GM23338 (cell line): ENCODE measurements around the gene DCT.

Experiments used
- CREB1 ChIP-seq: fragments of 250-450 bp; sonication (Bioruptor Pico); IDR thresholded peaks from 2 replicates; pipeline ENCODE4 v1.5.0; 2020; ENCODE audit warnings: low read depth, mild to moderate bottlenecking, moderate library complexity
- EZH2 ChIP-seq: fragments of 200-600 bp; sonication (generic); IDR thresholded peaks from one replicate; pipeline ENCODE4 v1.8.0; 2017; ENCODE audit warnings: antibody characterized with exemption, mild to moderate bottlenecking, low read depth; ENCODE audit not compliant: unreplicated experiment
- EZH2phosphoT487 ChIP-seq: fragments of 200-600 bp; sonication (generic); IDR thresholded peaks from one replicate; pipeline ENCODE4 v1.8.1; 2018; ENCODE audit warnings: antibody characterized with exemption; ENCODE audit not compliant: unreplicated experiment
- JUNB ChIP-seq: IDR thresholded peaks from one replicate; pipeline ENCODE4 v1.6.1; 2016; ENCODE audit warnings: antibody characterized with exemption; ENCODE audit not compliant: unreplicated experiment
- NANOG ChIP-seq: IDR thresholded peaks from 2 replicates; pipeline ENCODE4 v1.6.1; 2016; ENCODE audit warnings: antibody characterized with exemption, borderline replicate concordance
- POLR2AphosphoS5 ChIP-seq: IDR thresholded peaks from 2 replicates; pipeline ENCODE4 v1.6.1; 2016; ENCODE audit warnings: antibody characterized with exemption, low read depth
- STAT1 ChIP-seq: IDR thresholded peaks from one replicate; pipeline ENCODE4 v1.6.1; 2016; ENCODE audit warnings: antibody characterized with exemption; ENCODE audit not compliant: unreplicated experiment
- ZNF114 ChIP-seq: fragments of 250-450 bp; sonication (Bioruptor Pico); IDR thresholded peaks from 2 replicates; pipeline ENCODE4 v1.5.0; 2020; ENCODE audit warnings: mild to moderate bottlenecking, moderate library complexity
- ZNF331 ChIP-seq: fragments of 250-450 bp; sonication (Bioruptor Pico); IDR thresholded peaks from 2 replicates; pipeline ENCODE4 v1.5.0; 2020; ENCODE audit warnings: low read depth, mild to moderate bottlenecking, moderate library complexity
- TF ChIP-seq, protein P1 (sequence below), 2 experiments: fragments of 200-600 bp in 1 of 2; sonication (generic) in 1 of 2; conservative IDR thresholded peaks; 2 replicates each; pipeline versions ENCODE4 v1.5.1 to v1.6.1; 2016 to 2017; ENCODE audit warnings: antibody characterized with exemption in 2 of 2, low read depth in 2 of 2, mild to moderate bottlenecking in 2 of 2, moderate library complexity in 1 of 2
- TF ChIP-seq, protein P2 (sequence below): IDR thresholded peaks from one replicate; pipeline ENCODE4 v1.6.1; 2018; ENCODE audit warnings: antibody characterized with exemption; ENCODE audit not compliant: unreplicated experiment
- TF ChIP-seq, protein P3 (sequence below): IDR thresholded peaks from 2 replicates; pipeline ENCODE4 v1.6.1; 2016; ENCODE audit warnings: antibody characterized with exemption
- TF ChIP-seq, protein P4 (sequence below): fragments of 250-450 bp; sonication (Bioruptor Pico); IDR thresholded peaks from 2 replicates; pipeline ENCODE4 v1.5.0; 2020; ENCODE audit warnings: mild to moderate bottlenecking, moderate library complexity

DNA sequence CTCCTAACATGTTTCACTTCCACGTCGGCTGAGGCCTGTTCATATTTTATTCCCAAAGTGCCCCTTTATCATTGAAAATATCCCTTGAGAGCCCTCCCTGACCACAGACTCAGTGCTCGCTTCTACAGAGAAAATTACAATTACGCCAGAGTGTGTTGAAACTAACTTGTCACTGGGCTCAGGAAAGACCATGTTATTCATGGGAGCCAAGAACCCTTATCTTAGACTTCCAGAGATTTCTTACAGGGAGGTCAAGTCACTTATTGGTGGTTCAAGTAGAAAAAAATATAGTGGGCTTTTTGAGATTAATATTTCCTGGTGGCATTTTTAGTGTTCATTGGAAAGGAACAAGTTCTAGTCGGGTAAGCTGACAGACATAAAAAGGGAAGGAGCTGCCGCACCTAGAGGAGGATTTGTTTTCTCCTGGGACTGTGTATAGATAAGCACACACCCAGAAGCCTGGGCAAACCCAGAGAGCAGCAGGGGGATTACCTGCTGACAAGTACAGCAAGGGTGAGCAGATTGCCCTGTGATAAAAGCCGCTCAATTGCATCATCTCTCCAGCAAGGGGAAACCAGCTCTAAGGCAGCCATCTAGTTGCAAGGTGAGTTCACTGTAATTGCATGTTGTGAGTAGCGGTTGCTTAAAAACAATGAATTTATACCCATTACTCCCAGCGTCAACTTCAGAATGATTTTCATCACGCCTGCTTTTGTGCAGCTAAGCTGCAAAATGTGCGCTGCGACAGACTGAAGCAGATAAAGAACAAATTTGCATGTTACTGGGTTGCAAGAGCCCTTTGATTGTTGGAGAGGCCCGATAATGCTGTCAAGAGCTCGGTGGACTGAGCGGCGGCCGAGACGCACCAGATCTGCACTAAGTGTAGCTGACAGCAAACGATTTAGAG lies 46.2 kb downstream of the DCT start:
- TF ChIP-seq, protein P1, sequence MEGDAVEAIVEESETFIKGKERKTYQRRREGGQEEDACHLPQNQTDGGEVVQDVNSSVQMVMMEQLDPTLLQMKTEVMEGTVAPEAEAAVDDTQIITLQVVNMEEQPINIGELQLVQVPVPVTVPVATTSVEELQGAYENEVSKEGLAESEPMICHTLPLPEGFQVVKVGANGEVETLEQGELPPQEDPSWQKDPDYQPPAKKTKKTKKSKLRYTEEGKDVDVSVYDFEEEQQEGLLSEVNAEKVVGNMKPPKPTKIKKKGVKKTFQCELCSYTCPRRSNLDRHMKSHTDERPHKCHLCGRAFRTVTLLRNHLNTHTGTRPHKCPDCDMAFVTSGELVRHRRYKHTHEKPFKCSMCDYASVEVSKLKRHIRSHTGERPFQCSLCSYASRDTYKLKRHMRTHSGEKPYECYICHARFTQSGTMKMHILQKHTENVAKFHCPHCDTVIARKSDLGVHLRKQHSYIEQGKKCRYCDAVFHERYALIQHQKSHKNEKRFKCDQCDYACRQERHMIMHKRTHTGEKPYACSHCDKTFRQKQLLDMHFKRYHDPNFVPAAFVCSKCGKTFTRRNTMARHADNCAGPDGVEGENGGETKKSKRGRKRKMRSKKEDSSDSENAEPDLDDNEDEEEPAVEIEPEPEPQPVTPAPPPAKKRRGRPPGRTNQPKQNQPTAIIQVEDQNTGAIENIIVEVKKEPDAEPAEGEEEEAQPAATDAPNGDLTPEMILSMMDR (conservative IDR thresholded peaks at IDR 0.05; ENCODE audit: low read depth in 2 of 2): peak in 1 of 2 experiments; percentile 25; a peak in 2 of 4 replicates
- TF ChIP-seq JUNB (no peak), EZH2 (no peak), ZNF331 (CRISPR knock-in tag) (no peak), POLR2AphosphoS5 (no peak), ZNF114 (CRISPR knock-in tag) (no peak), CREB1 (CRISPR knock-in tag) (no peak), STAT1 (no peak), EZH2phosphoT487 (no peak), NANOG (no peak)
- TF ChIP-seq, protein P2, sequence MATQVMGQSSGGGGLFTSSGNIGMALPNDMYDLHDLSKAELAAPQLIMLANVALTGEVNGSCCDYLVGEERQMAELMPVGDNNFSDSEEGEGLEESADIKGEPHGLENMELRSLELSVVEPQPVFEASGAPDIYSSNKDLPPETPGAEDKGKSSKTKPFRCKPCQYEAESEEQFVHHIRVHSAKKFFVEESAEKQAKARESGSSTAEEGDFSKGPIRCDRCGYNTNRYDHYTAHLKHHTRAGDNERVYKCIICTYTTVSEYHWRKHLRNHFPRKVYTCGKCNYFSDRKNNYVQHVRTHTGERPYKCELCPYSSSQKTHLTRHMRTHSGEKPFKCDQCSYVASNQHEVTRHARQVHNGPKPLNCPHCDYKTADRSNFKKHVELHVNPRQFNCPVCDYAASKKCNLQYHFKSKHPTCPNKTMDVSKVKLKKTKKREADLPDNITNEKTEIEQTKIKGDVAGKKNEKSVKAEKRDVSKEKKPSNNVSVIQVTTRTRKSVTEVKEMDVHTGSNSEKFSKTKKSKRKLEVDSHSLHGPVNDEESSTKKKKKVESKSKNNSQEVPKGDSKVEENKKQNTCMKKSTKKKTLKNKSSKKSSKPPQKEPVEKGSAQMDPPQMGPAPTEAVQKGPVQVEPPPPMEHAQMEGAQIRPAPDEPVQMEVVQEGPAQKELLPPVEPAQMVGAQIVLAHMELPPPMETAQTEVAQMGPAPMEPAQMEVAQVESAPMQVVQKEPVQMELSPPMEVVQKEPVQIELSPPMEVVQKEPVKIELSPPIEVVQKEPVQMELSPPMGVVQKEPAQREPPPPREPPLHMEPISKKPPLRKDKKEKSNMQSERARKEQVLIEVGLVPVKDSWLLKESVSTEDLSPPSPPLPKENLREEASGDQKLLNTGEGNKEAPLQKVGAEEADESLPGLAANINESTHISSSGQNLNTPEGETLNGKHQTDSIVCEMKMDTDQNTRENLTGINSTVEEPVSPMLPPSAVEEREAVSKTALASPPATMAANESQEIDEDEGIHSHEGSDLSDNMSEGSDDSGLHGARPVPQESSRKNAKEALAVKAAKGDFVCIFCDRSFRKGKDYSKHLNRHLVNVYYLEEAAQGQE: no peak
- TF ChIP-seq, protein P3, sequence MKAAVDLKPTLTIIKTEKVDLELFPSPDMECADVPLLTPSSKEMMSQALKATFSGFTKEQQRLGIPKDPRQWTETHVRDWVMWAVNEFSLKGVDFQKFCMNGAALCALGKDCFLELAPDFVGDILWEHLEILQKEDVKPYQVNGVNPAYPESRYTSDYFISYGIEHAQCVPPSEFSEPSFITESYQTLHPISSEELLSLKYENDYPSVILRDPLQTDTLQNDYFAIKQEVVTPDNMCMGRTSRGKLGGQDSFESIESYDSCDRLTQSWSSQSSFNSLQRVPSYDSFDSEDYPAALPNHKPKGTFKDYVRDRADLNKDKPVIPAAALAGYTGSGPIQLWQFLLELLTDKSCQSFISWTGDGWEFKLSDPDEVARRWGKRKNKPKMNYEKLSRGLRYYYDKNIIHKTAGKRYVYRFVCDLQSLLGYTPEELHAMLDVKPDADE: no peak
- TF ChIP-seq, protein P4, sequence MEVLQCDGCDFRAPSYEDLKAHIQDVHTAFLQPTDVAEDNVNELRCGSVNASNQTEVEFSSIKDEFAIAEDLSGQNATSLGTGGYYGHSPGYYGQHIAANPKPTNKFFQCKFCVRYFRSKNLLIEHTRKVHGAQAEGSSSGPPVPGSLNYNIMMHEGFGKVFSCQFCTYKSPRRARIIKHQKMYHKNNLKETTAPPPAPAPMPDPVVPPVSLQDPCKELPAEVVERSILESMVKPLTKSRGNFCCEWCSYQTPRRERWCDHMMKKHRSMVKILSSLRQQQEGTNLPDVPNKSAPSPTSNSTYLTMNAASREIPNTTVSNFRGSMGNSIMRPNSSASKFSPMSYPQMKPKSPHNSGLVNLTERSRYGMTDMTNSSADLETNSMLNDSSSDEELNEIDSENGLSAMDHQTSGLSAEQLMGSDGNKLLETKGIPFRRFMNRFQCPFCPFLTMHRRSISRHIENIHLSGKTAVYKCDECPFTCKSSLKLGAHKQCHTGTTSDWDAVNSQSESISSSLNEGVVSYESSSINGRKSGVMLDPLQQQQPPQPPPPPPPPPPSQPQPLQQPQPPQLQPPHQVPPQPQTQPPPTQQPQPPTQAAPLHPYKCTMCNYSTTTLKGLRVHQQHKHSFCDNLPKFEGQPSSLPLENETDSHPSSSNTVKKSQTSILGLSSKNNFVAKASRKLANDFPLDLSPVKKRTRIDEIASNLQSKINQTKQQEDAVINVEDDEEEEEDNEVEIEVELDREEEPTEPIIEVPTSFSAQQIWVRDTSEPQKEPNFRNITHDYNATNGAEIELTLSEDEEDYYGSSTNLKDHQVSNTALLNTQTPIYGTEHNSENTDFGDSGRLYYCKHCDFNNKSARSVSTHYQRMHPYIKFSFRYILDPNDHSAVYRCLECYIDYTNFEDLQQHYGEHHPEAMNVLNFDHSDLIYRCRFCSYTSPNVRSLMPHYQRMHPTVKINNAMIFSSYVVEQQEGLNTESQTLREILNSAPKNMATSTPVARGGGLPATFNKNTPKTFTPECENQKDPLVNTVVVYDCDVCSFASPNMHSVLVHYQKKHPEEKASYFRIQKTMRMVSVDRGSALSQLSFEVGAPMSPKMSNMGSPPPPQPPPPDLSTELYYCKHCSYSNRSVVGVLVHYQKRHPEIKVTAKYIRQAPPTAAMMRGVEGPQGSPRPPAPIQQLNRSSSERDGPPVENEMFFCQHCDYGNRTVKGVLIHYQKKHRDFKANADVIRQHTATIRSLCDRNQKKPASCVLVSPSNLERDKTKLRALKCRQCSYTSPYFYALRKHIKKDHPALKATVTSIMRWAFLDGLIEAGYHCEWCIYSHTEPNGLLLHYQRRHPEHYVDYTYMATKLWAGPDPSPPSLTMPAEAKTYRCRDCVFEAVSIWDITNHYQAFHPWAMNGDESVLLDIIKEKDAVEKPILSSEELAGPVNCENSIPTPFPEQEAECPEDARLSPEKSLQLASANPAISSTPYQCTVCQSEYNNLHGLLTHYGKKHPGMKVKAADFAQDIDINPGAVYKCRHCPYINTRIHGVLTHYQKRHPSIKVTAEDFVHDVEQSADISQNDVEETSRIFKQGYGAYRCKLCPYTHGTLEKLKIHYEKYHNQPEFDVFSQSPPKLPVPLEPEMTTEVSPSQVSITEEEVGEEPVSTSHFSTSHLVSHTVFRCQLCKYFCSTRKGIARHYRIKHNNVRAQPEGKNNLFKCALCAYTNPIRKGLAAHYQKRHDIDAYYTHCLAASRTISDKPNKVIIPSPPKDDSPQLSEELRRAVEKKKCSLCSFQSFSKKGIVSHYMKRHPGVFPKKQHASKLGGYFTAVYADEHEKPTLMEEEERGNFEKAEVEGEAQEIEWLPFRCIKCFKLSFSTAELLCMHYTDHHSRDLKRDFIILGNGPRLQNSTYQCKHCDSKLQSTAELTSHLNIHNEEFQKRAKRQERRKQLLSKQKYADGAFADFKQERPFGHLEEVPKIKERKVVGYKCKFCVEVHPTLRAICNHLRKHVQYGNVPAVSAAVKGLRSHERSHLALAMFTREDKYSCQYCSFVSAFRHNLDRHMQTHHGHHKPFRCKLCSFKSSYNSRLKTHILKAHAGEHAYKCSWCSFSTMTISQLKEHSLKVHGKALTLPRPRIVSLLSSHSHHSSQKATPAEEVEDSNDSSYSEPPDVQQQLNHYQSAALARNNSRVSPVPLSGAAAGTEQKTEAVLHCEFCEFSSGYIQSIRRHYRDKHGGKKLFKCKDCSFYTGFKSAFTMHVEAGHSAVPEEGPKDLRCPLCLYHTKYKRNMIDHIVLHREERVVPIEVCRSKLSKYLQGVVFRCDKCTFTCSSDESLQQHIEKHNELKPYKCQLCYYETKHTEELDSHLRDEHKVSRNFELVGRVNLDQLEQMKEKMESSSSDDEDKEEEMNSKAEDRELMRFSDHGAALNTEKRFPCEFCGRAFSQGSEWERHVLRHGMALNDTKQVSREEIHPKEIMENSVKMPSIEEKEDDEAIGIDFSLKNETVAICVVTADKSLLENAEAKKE (CRISPR knock-in tag): no peak
